IMR-90 (cell line): Measurements from ENCODE around the gene ANKRD27. TPM values are rescaled to one million over a fixed set of nuclear protein-coding genes. Genes with fewer than 3 reads are reported as not detected.

ENCODE experiments used
- ATAC-seq: fragments of 200-7000 bp; cut with Tn5 transposase; 2 replicates; pipeline ENCODE4 v1.9.1; 2020; ENCODE audit warnings: low read depth, mild to moderate bottlenecking, moderate library complexity
- BruUV-seq: library from RNA; stranded (reverse); fragments of 400-500 nt; replicated peaks from 2 replicates; lab custom pipeline; 2021; lab: Mats Ljungman, UMichigan
- CTCF ChIA-PET: fragments of 300-600 bp; formaldehyde crosslinking; extraction: SDS; loops from one replicate; lab custom pipeline; 2021; ENCODE audit warnings: antibody characterized with exemption; lab: Yijun Ruan, JAX
- POLR2A ChIA-PET: fragments of 300-600 bp; sonication (Branson Sonifier 250); formaldehyde crosslinking; loops from one replicate; lab custom pipeline; 2022; ENCODE audit warnings: antibody characterized with exemption; ENCODE audit not compliant: unreplicated experiment; lab: Charles Lee
- DNase-seq: peaks from one replicate; pipeline ENCODE4 v3.0.0; 2013
- H2AFZ ChIP-seq: replicated peaks from 2 replicates; pipeline ENCODE3; 2013; ENCODE audit warnings: low read length, mild to moderate bottlenecking; ENCODE audit not compliant: poor library complexity
- H2AK5ac ChIP-seq: 2 replicates; pipeline ENCODE4 v1.6.1; 2013; ENCODE audit warnings: low read depth, low read length, inconsistent platforms
- H2AK9ac ChIP-seq: replicated peaks from 2 replicates; pipeline ENCODE3; 2013; ENCODE audit warnings: mild to moderate bottlenecking, low read depth, low read length, moderate library complexity; ENCODE audit not compliant: poor library complexity
- H2BK120ac ChIP-seq: 2 replicates; pipeline ENCODE4 v1.6.1; 2013; ENCODE audit warnings: low read depth, low read length, inconsistent platforms
- H2BK15ac ChIP-seq: 3 replicates; pipeline ENCODE4 v1.6.1; 2013; ENCODE audit warnings: low read depth, low read length, inconsistent platforms
- H2BK20ac ChIP-seq: 2 replicates; pipeline ENCODE4 v1.6.1; 2013; ENCODE audit warnings: low read depth, mild to moderate bottlenecking, inconsistent platforms, low read length, moderate library complexity
- H2BK5ac ChIP-seq: 2 replicates; pipeline ENCODE4 v1.6.1; 2013; ENCODE audit warnings: mild to moderate bottlenecking, low read depth, low read length, inconsistent platforms; ENCODE audit not compliant: poor library complexity, severe bottlenecking
- H3K14ac ChIP-seq: replicated peaks from 2 replicates; pipeline ENCODE4 v1.6.1; 2013; ENCODE audit warnings: low read depth, low read length, inconsistent platforms
- H3K18ac ChIP-seq: 2 replicates; pipeline ENCODE4 v1.6.1; 2013; ENCODE audit warnings: low read depth, low read length, control low read depth
- H3K23ac ChIP-seq: 2 replicates; pipeline ENCODE4 v1.6.1; 2013; ENCODE audit warnings: low read depth, low read length, inconsistent platforms
- H3K27ac ChIP-seq: 2 replicates; pipeline ENCODE4 v1.5.1; 2013; ENCODE audit warnings: mild to moderate bottlenecking, control low read depth, low read length; ENCODE audit not compliant: insufficient read depth
- H3K27me3 ChIP-seq: 2 replicates; pipeline ENCODE4 v1.6.1; 2013; ENCODE audit warnings: low read length; ENCODE audit not compliant: control insufficient read depth, insufficient read depth
- H3K36me3 ChIP-seq: 2 replicates; pipeline ENCODE4 v1.6.1; 2013; ENCODE audit warnings: low read length, mixed read lengths; ENCODE audit not compliant: control insufficient read depth, insufficient read depth
- H3K4ac ChIP-seq: 2 replicates; pipeline ENCODE4 v1.6.1; 2013; ENCODE audit warnings: low read depth, low read length, inconsistent platforms
- H3K4me1 ChIP-seq: 2 replicates; pipeline ENCODE4 v1.6.1; 2013; ENCODE audit warnings: low read length, mixed read lengths; ENCODE audit not compliant: control insufficient read depth, insufficient read depth
- H3K4me2 ChIP-seq: 2 replicates; pipeline ENCODE4 v1.6.1; 2013; ENCODE audit warnings: low read depth, mild to moderate bottlenecking, control low read depth, low read length, moderate library complexity
- H3K4me3 ChIP-seq: 2 replicates; pipeline ENCODE4 v1.5.1; 2013; ENCODE audit warnings: low read depth, mild to moderate bottlenecking, control low read depth, low read length, moderate library complexity; ENCODE audit not compliant: insufficient read depth
- H3K56ac ChIP-seq: 2 replicates; pipeline ENCODE4 v1.6.1; 2013; ENCODE audit warnings: low read length, inconsistent platforms; ENCODE audit not compliant: insufficient read depth; ENCODE audit errors: extremely low read depth
- H3K79me1 ChIP-seq, 2 experiments: 2 replicates each; pipeline ENCODE4 v1.6.1; 2013; ENCODE audit warnings: low read length in 2 of 2, inconsistent platforms in 1 of 2, low read depth in 1 of 2
- H3K9ac ChIP-seq: 2 replicates; pipeline ENCODE4 v1.6.1; 2013; ENCODE audit warnings: low read depth, low read length, control low read depth
- H3K9me1 ChIP-seq: 2 replicates; pipeline ENCODE4 v1.6.1; 2013; ENCODE audit warnings: low read length, inconsistent platforms; ENCODE audit not compliant: insufficient read depth
- H3K9me3 ChIP-seq: 2 replicates; pipeline ENCODE4 v1.6.1; 2013; ENCODE audit warnings: low read length; ENCODE audit not compliant: control insufficient read depth, insufficient read depth
- H4K20me1 ChIP-seq: 2 replicates; pipeline ENCODE4 v1.6.1; 2013; ENCODE audit warnings: low read length, inconsistent platforms; ENCODE audit not compliant: insufficient read depth
- H4K5ac ChIP-seq: 2 replicates; pipeline ENCODE4 v1.6.1; 2013; ENCODE audit warnings: mild to moderate bottlenecking, low read depth, low read length, control low read depth
- H4K8ac ChIP-seq, 2 experiments: 2 replicates each; pipeline ENCODE4 v1.6.1; 2013; ENCODE audit warnings: low read depth in 2 of 2, low read length in 2 of 2, control low read depth in 1 of 2, inconsistent platforms in 1 of 2
- H4K91ac ChIP-seq: 2 replicates; pipeline ENCODE4 v1.6.1; 2013; ENCODE audit warnings: low read depth, low read length, inconsistent platforms; ENCODE audit not compliant: insufficient read depth
- BHLHE40 ChIP-seq: fragments of 150-350 bp; IDR thresholded peaks from 2 replicates; pipeline ENCODE4 v1.6.1; 2016; ENCODE audit warnings: mild to moderate bottlenecking, low read depth, low read length
- CHD1 ChIP-seq: IDR thresholded peaks from 2 replicates; pipeline ENCODE4 v1.6.1; 2012; ENCODE audit warnings: low read depth, low read length, improper control_type of control experiment
- FOS ChIP-seq: fragments of 150-350 bp; IDR thresholded peaks from 2 replicates; pipeline ENCODE4 v1.6.1; 2016; ENCODE audit warnings: low read depth, low read length
- MAFK ChIP-seq: IDR thresholded peaks from 2 replicates; pipeline ENCODE4 v1.6.1; 2012; ENCODE audit warnings: low read depth, low read length, improper control_type of control experiment
- MAZ ChIP-seq: IDR thresholded peaks from 2 replicates; pipeline ENCODE4 v1.6.1; 2012; ENCODE audit warnings: low read depth, mild to moderate bottlenecking, low read length, improper control_type of control experiment, moderate library complexity, borderline replicate concordance
- MXI1 ChIP-seq: IDR thresholded peaks from 2 replicates; pipeline ENCODE4 v1.6.1; 2012; ENCODE audit warnings: low read depth, mild to moderate bottlenecking, low read length, moderate library complexity, borderline replicate concordance
- POLR2A ChIP-seq: IDR thresholded peaks from 2 replicates; pipeline ENCODE4 v1.6.1; 2012; ENCODE audit warnings: mild to moderate bottlenecking, low read depth, low read length
- RAD21 ChIP-seq: IDR thresholded peaks from 2 replicates; pipeline ENCODE4 v1.6.1; 2012; ENCODE audit warnings: low read length, improper control_type of control experiment
- RFX5 ChIP-seq: IDR thresholded peaks from 2 replicates; pipeline ENCODE4 v1.8.0; 2012; ENCODE audit warnings: low read depth, mild to moderate bottlenecking, low read length, moderate library complexity
- SMC3 ChIP-seq: fragments of 150-350 bp; IDR thresholded peaks from 2 replicates; pipeline ENCODE4 v1.6.1; 2016; ENCODE audit warnings: low read depth, mild to moderate bottlenecking, antibody characterized with exemption, low read length, moderate library complexity
- WGBS, 2 experiments: methylation state at CpG; one replicate each; pipeline versions ENCODE4 v1.1.5 to v1.1.7; 2013; ENCODE audit warnings: missing lambda C conversion rate in 2 of 2; ENCODE audit not compliant: insufficient read length in 1 of 2; ENCODE audit errors: extremely low coverage in 2 of 2; 5-methylcytosine and 5-hydroxymethylcytosine counted together
- dilution Hi-C: fragments of 300-500 bp; cut with HindIII; formaldehyde crosslinking; loops from one replicate; pipeline ENCODE4 v1.14.3; 2018; ENCODE audit warnings: low sequenced_read_pairs; ENCODE audit not compliant: unreplicated experiment
- in situ Hi-C: fragments of 300-500 bp; cut with MboI; formaldehyde crosslinking; loops from 3 replicates; pipeline ENCODE4 v1.14.3; 2019; ENCODE audit warnings: low sequenced_read_pairs, inconsistent platforms, mixed read lengths
- intact Hi-C: fragments of 100-400 bp; cut with micrococcal nuclease; formaldehyde crosslinking; loops from 2 replicates; pipeline ENCODE4 v1.10.0; 2022
- polyA plus RNA-seq, 3 experiments: library from polyadenylated mRNA; depleted of rRNA; stranded (reverse); fragments of >200 nt; gene quantifications; 2 replicates each; pipeline ENCODE4 v1.2.3, GENCODE V29; 2012; ENCODE audit warnings: low replicate concordance in 1 of 3
- total RNA-seq: library from RNA; depleted of rRNA; stranded (reverse); fragments of >200 nt; gene quantifications from 2 replicates; pipeline ENCODE4 v1.2.3, GENCODE V29; 2012
- TF ChIP-seq, protein P1 (sequence below): fragments of 150-350 bp; IDR thresholded peaks from 2 replicates; pipeline ENCODE4 v1.6.1; 2016; ENCODE audit warnings: low read depth, mild to moderate bottlenecking, low read length, moderate library complexity, borderline replicate concordance
- TF ChIP-seq, protein P2 (sequence below): conservative IDR thresholded peaks from 2 replicates; pipeline ENCODE4 v1.5.1; 2012; ENCODE audit warnings: mild to moderate bottlenecking, low read depth, low read length, improper control_type of control experiment
- TF ChIP-seq, protein P3 (sequence below): fragments of 150-350 bp; IDR thresholded peaks from 2 replicates; pipeline ENCODE4 v1.6.1; 2017; ENCODE audit warnings: mild to moderate bottlenecking, antibody characterized with exemption, low read length, low read depth

Gene ANKRD27
- total and polyA plus RNA-seq, 2 of the 4 experiments (the other 2 are of a cell fraction): 16.7 to 35.0 TPM

DNA sequence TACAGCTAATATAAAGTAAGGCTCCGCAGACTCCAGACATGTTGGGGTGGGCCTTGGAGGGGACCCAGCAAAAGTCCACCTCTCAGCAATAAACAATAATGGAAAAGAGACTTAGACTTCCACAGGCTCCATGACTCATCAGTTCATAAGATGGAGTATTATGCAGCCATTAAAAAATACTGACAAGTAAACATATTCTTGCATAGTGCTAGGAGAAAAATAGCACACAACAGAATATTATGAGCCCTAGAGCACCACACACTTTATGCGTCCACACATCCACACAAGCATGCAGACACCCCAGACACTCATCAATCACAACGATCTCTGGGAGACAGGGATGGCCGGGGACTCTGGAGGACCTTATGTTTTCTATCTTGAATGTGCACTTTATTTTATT, 48.0 kb downstream of the ANKRD27 start:
- POLR2A ChIA-PET: no interaction called here
- Histone ChIP-seq H3K4me1 (no peaks in the 10 kb centered on the region), H3K27me3 (no peaks in the 10 kb centered on the region), H3K4ac (no peak overlapping the region), H3K4me3 (no peak overlapping the region), H3K14ac (no peak overlapping the region), H3K18ac (no peak overlapping the region), H2BK5ac (no peak overlapping the region), H2AK5ac (no peak overlapping the region), H3K27ac (no peak overlapping the region), H2AK9ac (no peak overlapping the region), H4K91ac (no peak overlapping the region), H2BK120ac (no peak overlapping the region), H3K36me3 (peaks cover 50% of the 10 kb centered on the region), H2BK15ac (no peak overlapping the region), H4K20me1 (no peaks in the 10 kb centered on the region), H2BK20ac (no peak overlapping the region), H2AFZ (no peak overlapping the region), H3K9ac (no peak overlapping the region), H3K79me1 (no peaks in the 10 kb centered on the region), H4K8ac (no peak overlapping the region), H3K4me2 (no peak overlapping the region), H3K56ac (no peak overlapping the region), H3K9me3 (no peaks in the 10 kb centered on the region), H4K5ac (no peak overlapping the region), H3K9me1 (no peaks in the 10 kb centered on the region), H3K23ac (no peak overlapping the region)
- intact Hi-C loops: no loop called here
- no peak for DNase-seq
- WGBS, 2 experiments: no CpG with 5 or more reads among the region's 4 CpGs
- CTCF ChIA-PET: no interaction called here
- in situ Hi-C loops: no loop called here
- no TSS peak for BruUV-seq
- ATAC-seq: no peak
- TF ChIP-seq SMC3 (no peak), RFX5 (no peak), MXI1 (no peak), BHLHE40 (no peak), POLR2A (no peak), MAFK (no peak), RAD21 (no peak), FOS (no peak), CHD1 (no peak), MAZ (no peak)
- TF ChIP-seq, protein P1, sequence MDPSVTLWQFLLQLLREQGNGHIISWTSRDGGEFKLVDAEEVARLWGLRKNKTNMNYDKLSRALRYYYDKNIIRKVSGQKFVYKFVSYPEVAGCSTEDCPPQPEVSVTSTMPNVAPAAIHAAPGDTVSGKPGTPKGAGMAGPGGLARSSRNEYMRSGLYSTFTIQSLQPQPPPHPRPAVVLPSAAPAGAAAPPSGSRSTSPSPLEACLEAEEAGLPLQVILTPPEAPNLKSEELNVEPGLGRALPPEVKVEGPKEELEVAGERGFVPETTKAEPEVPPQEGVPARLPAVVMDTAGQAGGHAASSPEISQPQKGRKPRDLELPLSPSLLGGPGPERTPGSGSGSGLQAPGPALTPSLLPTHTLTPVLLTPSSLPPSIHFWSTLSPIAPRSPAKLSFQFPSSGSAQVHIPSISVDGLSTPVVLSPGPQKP: no peak
- TF ChIP-seq, protein P2, sequence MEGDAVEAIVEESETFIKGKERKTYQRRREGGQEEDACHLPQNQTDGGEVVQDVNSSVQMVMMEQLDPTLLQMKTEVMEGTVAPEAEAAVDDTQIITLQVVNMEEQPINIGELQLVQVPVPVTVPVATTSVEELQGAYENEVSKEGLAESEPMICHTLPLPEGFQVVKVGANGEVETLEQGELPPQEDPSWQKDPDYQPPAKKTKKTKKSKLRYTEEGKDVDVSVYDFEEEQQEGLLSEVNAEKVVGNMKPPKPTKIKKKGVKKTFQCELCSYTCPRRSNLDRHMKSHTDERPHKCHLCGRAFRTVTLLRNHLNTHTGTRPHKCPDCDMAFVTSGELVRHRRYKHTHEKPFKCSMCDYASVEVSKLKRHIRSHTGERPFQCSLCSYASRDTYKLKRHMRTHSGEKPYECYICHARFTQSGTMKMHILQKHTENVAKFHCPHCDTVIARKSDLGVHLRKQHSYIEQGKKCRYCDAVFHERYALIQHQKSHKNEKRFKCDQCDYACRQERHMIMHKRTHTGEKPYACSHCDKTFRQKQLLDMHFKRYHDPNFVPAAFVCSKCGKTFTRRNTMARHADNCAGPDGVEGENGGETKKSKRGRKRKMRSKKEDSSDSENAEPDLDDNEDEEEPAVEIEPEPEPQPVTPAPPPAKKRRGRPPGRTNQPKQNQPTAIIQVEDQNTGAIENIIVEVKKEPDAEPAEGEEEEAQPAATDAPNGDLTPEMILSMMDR: no peak
- TF ChIP-seq, protein P3, sequence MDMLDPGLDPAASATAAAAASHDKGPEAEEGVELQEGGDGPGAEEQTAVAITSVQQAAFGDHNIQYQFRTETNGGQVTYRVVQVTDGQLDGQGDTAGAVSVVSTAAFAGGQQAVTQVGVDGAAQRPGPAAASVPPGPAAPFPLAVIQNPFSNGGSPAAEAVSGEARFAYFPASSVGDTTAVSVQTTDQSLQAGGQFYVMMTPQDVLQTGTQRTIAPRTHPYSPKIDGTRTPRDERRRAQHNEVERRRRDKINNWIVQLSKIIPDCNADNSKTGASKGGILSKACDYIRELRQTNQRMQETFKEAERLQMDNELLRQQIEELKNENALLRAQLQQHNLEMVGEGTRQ: no peak
- dilution Hi-C loops: no loop called here
